Measurements from ENCODE around the gene TIMM10B.

DNA sequence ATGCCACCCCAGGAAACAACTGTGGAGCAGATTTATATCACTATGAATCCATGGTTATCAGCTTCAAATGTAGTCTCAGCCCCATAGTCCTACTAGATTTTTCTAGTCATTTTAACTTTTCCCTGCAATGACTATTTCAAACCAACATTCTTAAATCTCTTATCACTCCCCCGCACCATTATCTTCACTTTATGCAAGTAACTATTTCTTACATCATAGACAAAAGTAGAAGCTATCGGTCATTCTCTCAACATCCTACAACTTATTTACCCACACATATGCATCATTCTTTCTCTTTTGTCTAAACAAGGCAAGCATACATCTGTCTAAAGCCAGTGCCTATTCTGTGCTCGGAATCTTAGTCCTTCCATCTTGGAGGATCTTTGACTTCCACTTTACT, 4.4 kb downstream of the TIMM10B start:
- TF ChIP-seq, protein P1, sequence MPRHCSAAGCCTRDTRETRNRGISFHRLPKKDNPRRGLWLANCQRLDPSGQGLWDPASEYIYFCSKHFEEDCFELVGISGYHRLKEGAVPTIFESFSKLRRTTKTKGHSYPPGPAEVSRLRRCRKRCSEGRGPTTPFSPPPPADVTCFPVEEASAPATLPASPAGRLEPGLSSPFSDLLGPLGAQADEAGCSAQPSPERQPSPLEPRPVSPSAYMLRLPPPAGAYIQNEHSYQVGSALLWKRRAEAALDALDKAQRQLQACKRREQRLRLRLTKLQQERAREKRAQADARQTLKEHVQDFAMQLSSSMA (CRISPR knock-in tag; IDR thresholded peaks at IDR 0.05), result no peak
- TF ChIP-seq POLR2A (IDR thresholded peaks at IDR 0.05; ENCODE audit: insufficient read depth in 1 of 2, low read depth in 2 of 2, low read length in 2 of 2) (no peak), RFX5 (IDR thresholded peaks at IDR 0.05; ENCODE audit: low read depth, low read length) (no peak), ZNF20 (CRISPR knock-in tag; IDR thresholded peaks at IDR 0.05) (no peak), NR2F2 (IDR thresholded peaks at IDR 0.05; ENCODE audit: borderline replicate concordance, low read depth) (no peak)
